GM12878 (cell line): ENCODE results near the gene TIMM10B. TPM values are rescaled to one million over a fixed set of nuclear protein-coding genes. Genes with fewer than 3 reads are reported as not detected.
A peak's percentile ranks its signal among the peaks of the same experiment; 100 is the strongest.

ENCODE experiments used
- ATAC-seq: fragments of 200-7000 bp; cut with Tn5 transposase; 3 replicates; pipeline ENCODE4 v1.9.1; 2020; ENCODE audit warnings: mild to moderate bottlenecking, moderate library complexity
- BruUV-seq: library from RNA; stranded (reverse); fragments of 400-500 nt; replicated peaks from 2 replicates; lab custom pipeline; 2021; lab: Mats Ljungman, UMichigan
- CTCF ChIA-PET: fragments of 300-600 bp; sonication (Branson Sonifier 250); formaldehyde crosslinking; extraction: SDS; loops from one replicate; lab custom pipeline; 2021; ENCODE audit warnings: inconsistent platforms; lab: Yijun Ruan, JAX
- POLR2A ChIA-PET: fragments of 350-600 bp; formaldehyde crosslinking; extraction: SDS; loops from one replicate; lab custom pipeline; 2021; ENCODE audit warnings: inconsistent platforms; lab: Charles Lee
- RAD21 ChIA-PET: fragments of 300-600 bp; sonication (Branson Sonifier 250); formaldehyde crosslinking; loops from one replicate; lab custom pipeline; 2023; ENCODE audit warnings: antibody characterized with exemption; ENCODE audit not compliant: unreplicated experiment; lab: Charles Lee
- SMC1A ChIA-PET: fragments of 300-600 bp; sonication (Branson Sonifier 250); formaldehyde crosslinking; loops from one replicate; lab custom pipeline; 2023; ENCODE audit not compliant: unreplicated experiment, uncharacterized antibody; lab: Charles Lee
- DNase-seq: peaks from one replicate; pipeline ENCODE4 v3.0.0-alpha.2; 2011; ENCODE audit warnings: low read depth, low spot score
- FAIRE-seq: peaks from 3 replicates; lab custom pipeline; 2011; peaks lifted over from hg19 to GRCh38; lab: Jason Lieb, UNC
- H2AFZ ChIP-seq: 2 replicates; pipeline ENCODE4 v1.6.0; 2011; ENCODE audit warnings: low read depth, low read length, control low read depth; ENCODE audit not compliant: control insufficient read depth
- H3K27ac ChIP-seq: 2 replicates; pipeline ENCODE4 v1.5.1; 2011; ENCODE audit warnings: control low read depth; ENCODE audit not compliant: control insufficient read depth, insufficient read depth
- H3K27me3 ChIP-seq, 2 experiments: replicated peaks in 1 of 2; 2 replicates each; pipeline versions ENCODE4 v1.6.0 to v1.6.1; 2011; ENCODE audit warnings: low read length in 1 of 2; ENCODE audit not compliant: control insufficient read depth in 2 of 2, insufficient read depth in 2 of 2
- H3K36me3 ChIP-seq, 2 experiments: 2 replicates each; pipeline ENCODE4 v1.5.1; 2011; ENCODE audit warnings: low read length in 1 of 2; ENCODE audit not compliant: control insufficient read depth in 2 of 2, insufficient read depth in 2 of 2
- H3K4me1 ChIP-seq: 2 replicates; pipeline ENCODE4 v1.6.1; 2011; ENCODE audit warnings: mild to moderate bottlenecking, low read length, moderate library complexity, mixed read lengths; ENCODE audit not compliant: control insufficient read depth, insufficient read depth
- H3K4me2 ChIP-seq: 2 replicates; pipeline ENCODE4 v1.6.0; 2011; ENCODE audit warnings: control low read depth; ENCODE audit not compliant: control insufficient read depth, insufficient read depth
- H3K4me3 ChIP-seq: fragments of 200-600 bp; sonication (generic); 2 replicates; pipeline ENCODE4 v1.5.1; 2016
- H3K79me2 ChIP-seq: 2 replicates; pipeline ENCODE4 v1.6.0; 2011; ENCODE audit warnings: low read length; ENCODE audit not compliant: control insufficient read depth, insufficient read depth
- H3K9ac ChIP-seq: 2 replicates; pipeline ENCODE4 v1.8.0; 2011; ENCODE audit warnings: low read length, control low read depth, mixed read lengths; ENCODE audit not compliant: control insufficient read depth, insufficient read depth
- H3K9me3 ChIP-seq: replicated peaks from 3 replicates; pipeline ENCODE4 v1.5.1; 2011; ENCODE audit warnings: mild to moderate bottlenecking, low read length; ENCODE audit not compliant: control insufficient read depth, insufficient read depth
- H4K20me1 ChIP-seq: 2 replicates; pipeline ENCODE4 v1.6.0; 2011; ENCODE audit not compliant: control insufficient read depth, insufficient read depth
- BCL3 ChIP-seq: IDR thresholded peaks from 2 replicates; pipeline ENCODE4 v1.6.1; 2011; ENCODE audit warnings: borderline replicate concordance, low read depth, mild to moderate bottlenecking, moderate library complexity, low read length; ENCODE audit not compliant: insufficient read depth, poor library complexity, severe bottlenecking
- CEBPB ChIP-seq, 2 experiments: fragments of 150-350 bp in 1 of 2; IDR thresholded peaks; 2 replicates each; pipeline ENCODE4 v1.6.1; 2012 to 2014; ENCODE audit warnings: low read depth in 2 of 2, low read length in 2 of 2, borderline replicate concordance in 1 of 2, inconsistent platforms in 1 of 2
- CTCF ChIP-seq, 3 experiments: IDR thresholded peaks in 2 of 3; conservative IDR thresholded peaks in 1 of 3; 2 replicates each; pipeline ENCODE4 v1.5.1; 2011; ENCODE audit warnings: low read depth in 3 of 3, low read length in 3 of 3, mild to moderate bottlenecking in 3 of 3, control low read depth in 2 of 3, moderate library complexity in 2 of 3, inconsistent platforms in 1 of 3, mixed read lengths in 1 of 3; ENCODE audit not compliant: control insufficient read depth in 2 of 3, insufficient read depth in 1 of 3; ENCODE audit errors: extremely low read depth in 1 of 3
- FOXK2 ChIP-seq: fragments of 450-650 bp; IDR thresholded peaks from 2 replicates; pipeline ENCODE4 v1.6.1; 2017; ENCODE audit warnings: mild to moderate bottlenecking, moderate library complexity
- HDAC2 ChIP-seq: fragments of 200-600 bp; sonication (generic); IDR thresholded peaks from 2 replicates; pipeline ENCODE4 v1.6.1; 2017
- HSF1 ChIP-seq: fragments of 150-350 bp; IDR thresholded peaks from 2 replicates; pipeline ENCODE4 v1.6.1; 2014; ENCODE audit warnings: mild to moderate bottlenecking, low read depth, low read length
- KAT2A ChIP-seq: conservative IDR thresholded peaks from 2 replicates; pipeline ENCODE4 v1.6.1; 2011; ENCODE audit warnings: low read depth, low read length; ENCODE audit not compliant: control insufficient read depth
- POLR2A ChIP-seq: IDR thresholded peaks from 2 replicates; pipeline ENCODE4 v1.6.1; 2011; ENCODE audit warnings: low read depth, mild to moderate bottlenecking, low read length
- RFX5 ChIP-seq: IDR thresholded peaks from 2 replicates; pipeline ENCODE4 v1.6.1; 2011; ENCODE audit warnings: low read depth, low read length, improper control_type of control experiment
- SIN3A ChIP-seq: IDR thresholded peaks from 2 replicates; pipeline ENCODE4 v1.6.1; 2012; ENCODE audit warnings: low read depth, low read length, improper control_type of control experiment
- SREBF1 ChIP-seq: IDR thresholded peaks from 2 replicates; pipeline ENCODE4 v1.6.1; 2012; ENCODE audit warnings: mild to moderate bottlenecking, low read length
- SRF ChIP-seq, 2 experiments: IDR thresholded peaks; 2 replicates each; pipeline ENCODE4 v1.6.1; 2011; ENCODE audit warnings: low read depth in 2 of 2, low read length in 2 of 2, mild to moderate bottlenecking in 1 of 2, moderate library complexity in 1 of 2
- ZBED1 ChIP-seq: IDR thresholded peaks from 2 replicates; pipeline ENCODE4 v1.6.1; 2016; ENCODE audit warnings: borderline replicate concordance
- ZNF592 ChIP-seq: fragments of 450-650 bp; IDR thresholded peaks from 2 replicates; pipeline ENCODE4 v1.6.1; 2017; ENCODE audit warnings: mild to moderate bottlenecking, moderate library complexity
- WGBS: methylation state at CpG from one replicate; pipeline ENCODE4 v1.1.6; 2016; ENCODE audit warnings: low lambda C conversion rate; ENCODE audit not compliant: insufficient replicate concordance, insufficient coverage; ENCODE audit errors: missing lambda C conversion rate; 5-methylcytosine and 5-hydroxymethylcytosine counted together
- in situ Hi-C: fragments of 300-500 bp; cut with MboI; formaldehyde crosslinking; loops from 9 replicates; pipeline ENCODE4 v1.14.3; 2018; ENCODE audit warnings: mixed read lengths
- intact Hi-C: fragments of 100-400 bp; cut with micrococcal nuclease; formaldehyde crosslinking; loops from one replicate; pipeline ENCODE4 v1.14.2; 2022; ENCODE audit not compliant: unreplicated experiment
- polyA plus RNA-seq, 11 experiments: library from polyadenylated mRNA; depleted of rRNA in 4 of 11; unstranded in 6 of 11; stranded (reverse) in 5 of 11; fragments of >200 nt; fragmentation: Nextera tagmentation in 4 of 11; fragmentation: Illumina TruSeq in 1 of 11; extraction: Ambion mirVana in 4 of 11; extraction: Trizol in 1 of 11; gene quantifications; 1 replicate in 1 of 11; 2 replicates in 10 of 11; pipeline versions ENCODE4 v1.2.1 to v1.2.3, GENCODE V29; 2011 to 2016; ENCODE audit warnings: inconsistent platforms in 2 of 11, missing spikeins in 2 of 11, low read depth in 1 of 11
- total RNA-seq, 4 experiments: library from RNA; depleted of rRNA in 3 of 4; stranded (reverse); fragments of >200 nt in 3 of 4; fragmentation: Illumina TruSeq in 1 of 4; extraction: Trizol in 1 of 4; gene quantifications; 2 replicates each; pipeline versions ENCODE4 v1.2.1 to v1.2.3, GENCODE V29; 2013 to 2021

The TIMM10B gene
- total and polyA plus RNA-seq, 10 of the 15 experiments (the other 5 are each of a cell fraction or from before 2014, with no cell fraction given): 30.3 to 126 (median 53.1) TPM

- peak; percentile 27 for DNase-seq
- FAIRE-seq: peak; percentile 74
- intact Hi-C loops: loop anchor here (1.0 to 5.0 kb wide), 5 partner anchors 71 to 226 kb away; partner anchors contain the start of genes ILK, MRPL17 and RRP8
- TF ChIP-seq ZBED1 (no peak), HSF1 (no peak), SREBF1 (no peak), BCL3 (no peak), SRF (IDR thresholded peaks at IDR 0.05; ENCODE audit: low read depth in 2 of 2, low read length in 2 of 2) (no peak), HDAC2 (no peak), SIN3A (no peak), CEBPB (IDR thresholded peaks at IDR 0.05; ENCODE audit: borderline replicate concordance in 1 of 2, low read depth in 2 of 2, low read length in 2 of 2) (no peak), CTCF (IDR thresholded peaks at IDR 0.05 in 2 of 3, conservative IDR thresholded peaks at IDR 0.05 in 1 of 3; ENCODE audit: control insufficient read depth in 2 of 3, extremely low read depth in 1 of 3, insufficient read depth in 1 of 3, low read depth in 3 of 3, low read length in 3 of 3) (peak; percentile 66 to 73 (median 70)), POLR2A (no peak), ZNF592 (no peak), KAT2A (no peak), FOXK2 (no peak), RFX5 (no peak)
Observed at GRCh38 chr11:6531267-6531752, 50.0 kb downstream of the TIMM10B start.

More at GRCh38 chr11:6531267-6531752, 50.0 kb downstream of the TIMM10B start:
- POLR2A ChIA-PET: interaction anchor here (1.2 to 1.3 kb wide), 2 partner anchors 76 to 82 kb away, joined by 3 read pairs; no protein-coding TSS in a partner anchor
- BruUV-seq: no TSS peak
- no peak overlapping the region for H3K4me2 ChIP-seq
- H3K9me3 ChIP-seq: no peaks in the 10 kb centered on the region
- SMC1A ChIA-PET: interaction anchor here (0.9 to 4.1 kb wide), 20 partner anchors 20 to 224 kb away, joined by 3 to 29 read pairs (median 4); partner anchors contain the start of genes MRPL17 and TAF10
- in situ Hi-C loops: loop anchor here (5.0 kb wide), 1 partner anchor 151 kb away; the partner anchor contains the start of gene MRPL17
- H3K36me3 ChIP-seq: peaks cover 0 to 3% of the 10 kb centered on the region in 2 experiments; a peak in 2 of 4 replicates
- 0% methylated on average over 1 of the region's 1 CpG for WGBS
- H2AFZ ChIP-seq: no peak overlapping the region
- H3K4me1 ChIP-seq: peaks cover 8% of the 10 kb centered on the region; the same call in 1 of the 2 replicates
- RAD21 ChIA-PET: interaction anchor here (0.6 to 4.7 kb wide), 22 partner anchors 13 to 226 kb away, joined by 3 to 74 read pairs (median 4); partner anchors contain the start of genes ARFIP2, MRPL17, TAF10 and TIMM10B
- H3K9ac ChIP-seq: no peak overlapping the region
- ATAC-seq: peak; percentile 80
- H3K4me3 ChIP-seq: no peak overlapping the region
- CTCF ChIA-PET: interaction anchor here (0.7 to 9.2 kb wide), 60 partner anchors 9 to 984 kb away, joined by 3 to 126 read pairs (median 5); partner anchors contain the start of genes ARFIP2, MRPL17, TIMM10B and TPP1
- H3K27me3 ChIP-seq: no peaks in the 10 kb centered on the region
- no peaks in the 10 kb centered on the region for H3K79me2 ChIP-seq
- no peaks in the 10 kb centered on the region for H4K20me1 ChIP-seq
- H3K27ac ChIP-seq: no peak overlapping the region
